Ovary (tissue), 9 donors: ENCODE results near the gene HMGN2. TPM values are rescaled to one million over a fixed set of nuclear protein-coding genes. Genes with fewer than 3 reads are reported as not detected.

Experiments
- DNase-seq, 5 donors: peaks; one replicate each; pipeline ENCODE4 v3.0.0-alpha.2; 2019 to 2020
- H3K27ac ChIP-seq, 2 donors: fragments of 200-600 bp; one replicate each; pipeline versions ENCODE4 v1.5.1 to v1.8.0; 2019 to 2022
- H3K27me3 ChIP-seq: fragments of 200-600 bp; one replicate; pipeline ENCODE4 v1.8.0; 2022
- H3K36me3 ChIP-seq: fragments of 200-600 bp; sonication (generic); one replicate; pipeline ENCODE4 v1.5.1; 2019
- H3K4me1 ChIP-seq: one replicate; pipeline ENCODE4 v1.8.1; 2013; ENCODE audit warnings: mild to moderate bottlenecking, moderate library complexity; ENCODE audit not compliant: insufficient read depth
- H3K4me3 ChIP-seq: fragments of 200-600 bp; sonication (generic); one replicate; pipeline ENCODE4 v1.5.1; 2017
- H3K9me3 ChIP-seq, 2 donors: fragments of 200-600 bp in 1 of 2; sonication (generic) in 1 of 2; one replicate each; pipeline versions ENCODE4 v1.5.1 to v1.8.1; 2013 to 2019; ENCODE audit warnings: mild to moderate bottlenecking in 1 of 2, moderate library complexity in 1 of 2
- CTCF ChIP-seq, 3 donors: fragments of 450-650 bp in 2 of 3; fragments of 200-600 bp in 1 of 3; IDR thresholded peaks; one replicate each; pipeline versions ENCODE4 v1.5.1 to v1.8.0; 2016 to 2022; ENCODE audit warnings: antibody characterized with exemption in 3 of 3, mild to moderate bottlenecking in 1 of 3
- EP300 ChIP-seq: sonication (generic); formaldehyde crosslinking; IDR thresholded peaks from one replicate; pipeline ENCODE4 v1.6.1; 2017; ENCODE audit warnings: antibody characterized with exemption
- POLR2A ChIP-seq: fragments of 450-650 bp; IDR thresholded peaks from one replicate; pipeline ENCODE4 v1.6.1; 2017; ENCODE audit warnings: antibody characterized with exemption, mild to moderate bottlenecking, moderate library complexity
- WGBS, 3 donors: extraction: QIAGEN DNeasy Blood & Tissue Kit in 1 of 3; methylation state at CpG; one replicate each; pipeline versions ENCODE4 v1.1.5 to v1.1.7; 2013 to 2017; 5-methylcytosine and 5-hydroxymethylcytosine counted together
- intact Hi-C, 4 donors: fragments of 100-400 bp; cut with DNase I; formaldehyde crosslinking; loops; one replicate each; pipeline versions ENCODE4 v1.11.0 to v1.15.1; 2022 to 2023
- polyA plus RNA-seq, 2 donors: library from polyadenylated mRNA; stranded (reverse); fragments of 200-250 nt in 1 of 2; fragments of 350-450 nt in 1 of 2; fragmentation: Illumina TruSeq in 1 of 2; extraction: RNeasy Lipid Tissue Mini Kit (QIAGEN cat#74804) in 1 of 2; gene quantifications; one replicate each; pipeline ENCODE4 v1.2.3, GENCODE V29; 2013 to 2014
- total RNA-seq, 7 donors: library from RNA; depleted of rRNA in 2 of 7; stranded (reverse); fragments of >200 nt in 2 of 7; fragmentation: NEBNext Ultra II Directional in 3 of 7; extraction: Animal tissue kit (Norgen Biotek cat#: 25700) in 3 of 7; gene quantifications; one replicate each; pipeline versions ENCODE4 v1.1.0 to v1.2.4, GENCODE V29; 2016 to 2023
- donor health status: DM: no; HTN: no; CAD: no; lungs with moderate emphysema.
- donor health status: DM: no; HTN: no; CAD: no.
- donor health status: Bipolar disorder and iron deficiency.
- donor health status: DM: yes; HTN: yes; CAD: no.
- donor health status: DM: no; HTN: no; CAD: no.
- donor health status: DM: yes; HTN: yes; CAD: no.

The HMGN2 gene
- total and polyA plus RNA-seq, 9 donors = 199 to 609 (median 467) TPM

- Histone ChIP-seq H3K4me1 (peaks cover 8% of the 10 kb centered on the region), H3K36me3 (no peaks in the 10 kb centered on the region), H3K27me3 (no peaks in the 10 kb centered on the region), H3K4me3 (peak overlapping the region; percentile 99), H3K9me3 (no peaks in the 10 kb centered on the region), H3K27ac (peak overlapping the region in 1 of 2 donors; percentile 100)
- 1 to 2% (median 1%) methylated on average over 51 to 52 of the region's 52 CpGs for WGBS, 3 donors
- intact Hi-C loops = loop anchor here in 1 of 4 donors (5.0 kb wide), 1 partner anchor 39 kb away; the partner anchor contains the start of gene DHDDS
- DNase-seq = peak in 4 of 5 donors; percentile 70 to 82 (median 72)
- TF ChIP-seq POLR2A (no peak), EP300 (no peak), CTCF (IDR thresholded peaks at IDR 0.05) (no peak)
Observed at GRCh38 chr1:26471498-26472319, 531 bp upstream of the HMGN2 start.

GRCh38 chr1:26472901-26473845, 933 bp downstream of the HMGN2 start:
- intact Hi-C loops = loop anchor here in 1 of 4 donors (5.0 kb wide), 1 partner anchor 41 kb away; the partner anchor contains the start of gene DHDDS
- no peaks in the 10 kb centered on the region for H3K36me3 ChIP-seq
- peak overlapping the region; percentile 97 to 100 for H3K27ac ChIP-seq
- no peaks in the 10 kb centered on the region for H3K27me3 ChIP-seq
- DNase-seq = peak; percentile 97 to 98 (median 98)
- peak overlapping the region; percentile 99 for H3K4me3 ChIP-seq
- WGBS, 3 donors = 1 to 3% (median 2%) methylated on average over 46 to 71 of the region's 71 CpGs
- H3K9me3 ChIP-seq = no peaks in the 10 kb centered on the region
- no peak for TF ChIP-seq CTCF (IDR thresholded peaks at IDR 0.05)
- TF ChIP-seq POLR2A = peak; percentile 54
- H3K4me1 ChIP-seq = peaks cover 8% of the 10 kb centered on the region

- TF ChIP-seq EP300 (no peak), CTCF (IDR thresholded peaks at IDR 0.05) (no peak), POLR2A (no peak)
- Histone ChIP-seq H3K9me3 (no peaks in the 10 kb centered on the region), H3K27ac (no peak overlapping the region), H3K36me3 (no peaks in the 10 kb centered on the region), H3K4me3 (no peak overlapping the region), H3K27me3 (no peaks in the 10 kb centered on the region), H3K4me1 (peaks cover 8% of the 10 kb centered on the region)
- intact Hi-C loops = loop anchor here in 1 of 4 donors (5.0 kb wide), 1 partner anchor 43 kb away; the partner anchor contains the start of gene DHDDS
- no peak for DNase-seq
- WGBS, 3 donors = 90 to 100% (median 96%) methylated on average over 1 of the region's 1 CpG
Observed at GRCh38 chr1:26474818-26475217, 2.6 kb downstream of the HMGN2 start.

GRCh38 chr1:26475989-26476388, 3.7 kb downstream of the HMGN2 start:
- TF ChIP-seq POLR2A (no peak), CTCF (IDR thresholded peaks at IDR 0.05) (no peak), EP300 (no peak)
- Histone ChIP-seq H3K27ac (no peak overlapping the region), H3K4me3 (no peak overlapping the region), H3K9me3 (no peaks in the 10 kb centered on the region), H3K4me1 (peaks cover 7% of the 10 kb centered on the region), H3K36me3 (no peaks in the 10 kb centered on the region), H3K27me3 (no peaks in the 10 kb centered on the region)
- intact Hi-C loops = no loop called here
- no peak for DNase-seq
- 80 to 85% (median 81%) methylated on average over 3 of the region's 3 CpGs for WGBS, 3 donors
